ENCODE measurements around the gene ZNF316.

ZNF316 gene

GRCh38 chr7:6648066-6648814, 11.1 kb downstream of the ZNF316 start:
- TF ChIP-seq ZNF274 (IDR thresholded peaks at IDR 0.05; ENCODE audit: low read depth, low read length) = no peak
- H3K4me3 ChIP-seq (ENCODE audit: low read length) = no peak overlapping the region

GRCh38 chr7:6648815-6649104, 11.6 kb downstream of the ZNF316 start:
- no peak overlapping the region for H3K4me3 ChIP-seq (ENCODE audit: low read length)
- no peak for TF ChIP-seq ZNF274 (IDR thresholded peaks at IDR 0.05; ENCODE audit: low read depth, low read length)

DNA sequence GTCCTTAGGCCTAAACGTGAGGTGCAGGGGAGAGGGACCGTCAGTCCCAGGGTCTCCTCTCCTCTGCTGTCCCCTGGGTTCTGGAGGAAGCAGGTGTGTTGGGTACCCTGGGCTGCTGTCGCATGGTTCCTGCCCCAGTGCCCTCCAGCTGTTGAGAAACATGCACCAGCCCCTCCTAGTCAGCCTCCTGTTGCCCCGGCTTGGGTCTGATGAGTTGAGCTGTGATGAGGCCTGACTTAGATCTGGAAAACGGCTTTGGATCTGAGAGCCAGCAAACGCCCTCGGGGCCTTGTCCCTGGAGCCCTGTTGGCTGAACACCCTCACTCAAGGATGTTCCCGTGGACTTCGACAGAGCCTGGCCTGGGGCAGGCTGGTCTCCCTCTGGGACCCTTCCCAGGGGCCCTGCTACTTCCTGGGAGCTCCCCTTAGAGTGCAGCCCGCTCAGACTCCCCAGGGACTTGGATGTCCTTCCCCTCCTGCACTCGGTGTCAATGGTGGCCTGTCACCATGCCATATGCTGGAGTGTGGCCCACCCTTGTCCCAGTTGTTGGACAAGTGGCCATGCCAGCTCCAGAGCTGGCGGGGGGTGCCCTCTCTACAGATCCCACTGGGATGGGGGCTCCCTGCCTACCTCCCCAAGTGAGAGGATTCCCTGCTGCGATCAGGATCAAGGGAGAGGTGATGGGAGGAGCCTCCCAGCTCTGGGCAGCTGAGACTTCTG, 12.3 kb downstream of the ZNF316 start:
- H3K4me3 ChIP-seq (ENCODE audit: low read length) = no peak overlapping the region
- TF ChIP-seq ZNF274 (IDR thresholded peaks at IDR 0.05; ENCODE audit: low read depth, low read length) = no peak

- no peak overlapping the region for H3K4me3 ChIP-seq (ENCODE audit: low read length)
- TF ChIP-seq ZNF274 (IDR thresholded peaks at IDR 0.05; ENCODE audit: low read depth, low read length) = no peak
These were observed 13.0 kb downstream of the ZNF316 start for GRCh38 chr7:6650086-6650485.

DNA sequence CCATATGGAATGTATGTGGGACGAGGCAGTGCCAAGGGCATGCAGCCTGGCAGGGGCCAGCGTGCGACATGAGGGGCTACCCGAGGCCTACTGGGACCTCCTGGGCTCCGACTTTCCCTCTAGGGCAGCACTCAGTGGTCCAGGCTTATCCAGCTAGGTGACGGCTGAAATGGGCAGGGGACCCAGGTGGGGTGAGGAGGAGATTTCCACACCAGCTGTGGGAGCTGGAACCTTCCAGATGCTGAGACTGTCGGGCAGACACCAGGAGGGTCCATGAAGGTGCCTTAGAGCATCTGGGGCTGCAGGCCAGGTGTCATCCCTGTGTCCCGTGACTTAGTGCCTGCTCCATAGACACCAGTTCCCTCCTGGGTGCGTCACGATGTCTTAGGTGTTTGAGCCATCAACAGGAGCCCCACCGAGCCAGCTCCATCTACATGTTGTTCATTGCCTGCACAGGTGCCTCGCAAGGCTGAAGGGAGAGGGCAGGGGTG, 13.4 kb downstream of the ZNF316 start:
- no peak for TF ChIP-seq ZNF274 (IDR thresholded peaks at IDR 0.05; ENCODE audit: low read depth, low read length)
- H3K4me3 ChIP-seq (ENCODE audit: low read length) = no peak overlapping the region

DNA sequence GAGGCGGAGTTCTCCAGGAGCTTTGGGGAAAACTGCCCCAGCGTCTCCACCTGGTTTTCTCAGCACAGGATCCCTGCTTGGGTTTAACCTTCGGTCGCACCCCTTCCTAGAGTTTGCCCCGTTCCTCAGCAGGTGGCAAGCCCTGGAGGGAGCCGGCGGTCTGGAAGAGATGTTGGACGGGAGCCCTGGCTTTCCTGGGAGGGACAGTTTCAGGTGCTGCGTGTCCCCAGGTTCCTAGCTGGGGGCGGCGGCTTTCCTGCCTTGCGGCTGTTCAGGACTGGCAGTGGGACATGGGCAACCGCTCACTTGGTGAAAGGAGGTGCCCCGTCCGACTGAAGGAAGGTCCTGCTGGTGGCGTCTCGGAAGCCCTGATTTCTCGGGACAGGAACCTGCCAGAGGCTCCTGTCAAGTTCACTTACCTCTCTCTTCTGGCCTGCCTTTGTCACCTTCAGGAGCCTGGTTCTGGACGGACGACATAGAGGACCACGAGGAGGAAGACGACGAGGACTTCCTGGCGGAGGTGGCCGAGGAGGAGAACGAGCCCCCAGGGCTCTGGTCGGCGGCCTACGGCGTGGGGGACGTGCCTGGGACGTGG, 14.8 kb downstream of the ZNF316 start:
- TF ChIP-seq ZNF274 (IDR thresholded peaks at IDR 0.05; ENCODE audit: low read depth, low read length) = no peak
- no peak overlapping the region for H3K4me3 ChIP-seq (ENCODE audit: low read length)

- no peak for TF ChIP-seq ZNF274 (IDR thresholded peaks at IDR 0.05; ENCODE audit: low read depth, low read length)
- no peak overlapping the region for H3K4me3 ChIP-seq (ENCODE audit: low read length)
These were observed 15.4 kb downstream of the ZNF316 start for GRCh38 chr7:6652446-6653011.

DNA sequence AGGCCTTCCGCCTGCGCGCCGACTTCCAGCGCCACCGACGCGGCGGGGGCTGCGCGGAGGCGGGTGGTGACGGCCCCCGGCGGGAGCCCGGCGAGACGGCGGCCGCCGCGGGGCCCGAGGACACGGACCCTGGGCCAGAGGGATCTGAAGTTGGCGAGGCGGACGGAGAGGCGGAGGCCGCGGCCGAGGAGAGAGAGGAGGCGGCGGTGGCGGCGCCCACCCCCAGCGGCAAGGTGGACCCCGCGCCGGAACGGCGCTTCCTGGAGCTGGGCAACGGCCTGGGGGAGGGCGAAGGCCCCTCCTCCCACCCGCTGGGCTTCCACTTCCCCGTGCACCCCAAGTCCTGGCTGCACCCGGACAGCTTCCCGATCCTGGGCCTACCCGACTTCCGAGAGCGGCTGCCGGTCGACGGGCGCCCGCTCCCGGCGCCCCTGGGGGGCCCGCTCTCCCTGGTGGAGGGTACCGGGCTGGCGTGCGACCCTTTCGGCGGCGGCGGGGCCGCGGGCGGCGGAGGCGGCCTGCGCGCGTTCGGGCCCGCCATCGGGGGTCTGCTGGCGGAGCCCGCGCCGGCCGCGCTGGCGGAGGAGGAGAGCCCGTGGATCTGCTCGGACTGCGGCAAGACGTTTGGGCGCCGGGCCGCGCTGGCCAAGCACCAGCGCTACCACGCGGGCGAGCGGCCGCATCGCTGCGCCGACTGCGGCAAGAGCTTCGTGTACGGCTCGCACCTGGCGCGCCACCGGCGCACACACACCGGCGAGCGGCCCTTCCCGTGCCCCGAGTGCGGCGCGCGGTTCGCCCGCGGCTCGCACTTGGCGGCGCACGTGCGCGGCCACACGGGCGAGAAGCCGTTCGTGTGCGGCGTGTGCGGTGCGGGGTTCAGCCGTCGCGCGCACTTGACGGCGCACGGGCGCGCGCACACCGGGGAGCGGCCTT, 16.2 kb downstream of the ZNF316 start:
- no peak overlapping the region for H3K4me3 ChIP-seq (ENCODE audit: low read length)
- no peak for TF ChIP-seq ZNF274 (IDR thresholded peaks at IDR 0.05; ENCODE audit: low read depth, low read length)

DNA sequence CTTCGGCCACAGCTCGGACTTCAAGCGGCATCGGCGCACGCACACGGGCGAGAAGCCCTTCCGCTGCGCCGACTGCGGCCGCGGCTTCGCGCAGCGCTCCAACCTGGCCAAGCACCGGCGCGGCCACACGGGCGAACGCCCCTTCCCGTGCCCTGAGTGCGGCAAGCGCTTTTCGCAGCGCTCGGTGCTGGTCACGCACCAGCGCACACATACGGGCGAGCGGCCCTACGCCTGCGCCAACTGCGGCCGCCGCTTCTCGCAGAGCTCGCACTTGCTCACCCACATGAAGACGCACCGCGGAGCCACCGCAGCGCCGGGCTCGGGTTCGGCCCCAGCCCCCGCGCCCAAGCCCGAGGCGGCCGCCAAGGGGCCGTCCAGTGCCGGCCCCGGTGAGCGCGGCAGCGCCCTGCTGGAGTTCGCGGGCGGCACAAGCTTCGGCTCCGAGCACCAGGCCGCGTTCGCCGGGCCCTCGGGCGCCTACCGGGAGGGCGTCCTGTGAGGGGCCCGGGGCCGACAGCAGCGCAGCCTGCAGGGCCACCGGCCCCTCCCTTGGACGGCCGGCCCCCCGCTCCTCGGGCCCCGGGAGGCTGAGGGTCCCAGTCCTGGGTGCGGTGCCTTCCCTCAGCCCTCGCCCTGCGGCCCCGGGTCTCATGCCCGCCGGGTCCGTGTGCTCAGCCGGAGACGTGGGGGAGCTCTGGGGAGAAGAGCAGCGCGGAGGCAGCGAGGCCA, 17.2 kb downstream of the ZNF316 start:
- H3K4me3 ChIP-seq (ENCODE audit: low read length) = no peak overlapping the region
- TF ChIP-seq ZNF274 (IDR thresholded peaks at IDR 0.05; ENCODE audit: low read depth, low read length) = no peak

DNA sequence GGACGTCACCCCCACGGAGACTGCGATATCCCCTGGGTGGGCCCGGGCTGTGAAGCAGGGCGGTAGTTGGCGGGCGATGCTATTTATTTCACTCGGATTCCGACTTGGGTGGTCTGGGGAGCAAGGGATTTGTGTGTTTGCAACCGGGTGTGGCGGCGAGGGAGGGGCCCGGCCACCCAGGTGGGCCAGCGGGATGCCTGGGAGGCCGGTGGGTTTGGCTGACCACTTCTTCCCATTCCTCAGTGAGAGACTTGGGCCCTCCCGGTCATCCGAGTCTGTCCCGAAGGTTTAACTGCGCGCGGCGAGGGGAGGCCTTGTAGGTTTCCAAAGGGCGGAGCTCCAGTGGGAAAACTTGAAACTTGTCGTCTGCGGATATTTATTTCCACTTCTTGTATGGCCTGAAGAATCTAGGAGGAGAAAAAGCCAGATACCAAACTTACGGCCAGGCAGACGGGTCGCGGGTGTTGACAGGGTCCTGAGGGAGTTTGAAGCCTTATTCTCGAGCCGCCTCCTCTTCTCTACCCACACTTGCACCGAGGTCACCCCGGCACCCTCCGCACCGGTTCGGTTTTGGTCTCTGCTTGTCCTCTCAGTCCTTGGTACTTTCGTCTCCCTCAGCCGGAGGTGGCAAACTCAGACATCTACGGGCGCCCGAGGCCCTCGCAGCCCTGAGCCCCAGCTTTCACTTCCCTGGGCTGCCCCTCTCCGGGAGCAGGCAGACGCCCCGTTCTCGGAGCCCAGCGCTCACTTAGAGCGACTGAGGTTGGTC, 17.9 kb downstream of the ZNF316 start:
- H3K4me3 ChIP-seq (ENCODE audit: low read length) = no peak overlapping the region
- TF ChIP-seq ZNF274 (IDR thresholded peaks at IDR 0.05; ENCODE audit: low read depth, low read length) = no peak

DNA sequence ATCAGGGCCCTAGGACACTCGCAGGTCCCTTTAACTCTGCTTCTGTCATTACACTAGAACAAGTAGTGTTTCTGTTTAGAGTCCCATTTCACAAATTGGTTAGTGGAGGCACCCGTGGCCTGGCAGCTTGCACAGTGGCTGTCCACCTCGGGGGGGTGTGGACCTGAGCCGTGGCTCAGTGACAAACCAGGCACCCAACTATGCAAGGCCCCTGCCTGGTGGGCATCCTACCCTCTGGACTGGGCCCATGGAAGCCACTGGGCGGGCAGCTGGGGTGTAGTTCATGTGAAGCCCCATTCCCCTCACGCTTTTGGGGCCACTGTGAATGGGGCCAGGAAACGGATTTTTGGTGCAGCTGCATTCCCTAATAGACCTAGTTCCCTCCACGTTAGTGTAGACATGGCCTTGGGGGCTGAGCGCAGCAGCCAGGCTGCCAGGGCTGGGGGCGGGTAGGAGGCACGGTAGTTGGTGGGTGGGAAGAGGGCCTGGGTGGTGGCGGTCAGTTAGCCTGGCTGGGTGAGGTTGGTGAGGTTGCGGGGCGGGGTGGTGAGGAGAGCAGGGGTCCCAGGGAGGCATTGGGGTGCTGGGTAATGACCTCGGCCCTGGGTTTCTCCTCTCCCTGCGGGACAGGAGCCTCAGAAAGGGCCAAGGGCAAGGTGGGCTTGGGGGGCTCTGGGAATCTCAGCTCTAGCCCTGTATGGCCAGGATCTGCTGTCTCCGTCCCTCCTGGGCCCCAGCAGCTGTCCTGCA, 18.7 kb downstream of the ZNF316 start:
- TF ChIP-seq ZNF274 (IDR thresholded peaks at IDR 0.05; ENCODE audit: low read depth, low read length) = no peak
- no peak overlapping the region for H3K4me3 ChIP-seq (ENCODE audit: low read length)

DNA sequence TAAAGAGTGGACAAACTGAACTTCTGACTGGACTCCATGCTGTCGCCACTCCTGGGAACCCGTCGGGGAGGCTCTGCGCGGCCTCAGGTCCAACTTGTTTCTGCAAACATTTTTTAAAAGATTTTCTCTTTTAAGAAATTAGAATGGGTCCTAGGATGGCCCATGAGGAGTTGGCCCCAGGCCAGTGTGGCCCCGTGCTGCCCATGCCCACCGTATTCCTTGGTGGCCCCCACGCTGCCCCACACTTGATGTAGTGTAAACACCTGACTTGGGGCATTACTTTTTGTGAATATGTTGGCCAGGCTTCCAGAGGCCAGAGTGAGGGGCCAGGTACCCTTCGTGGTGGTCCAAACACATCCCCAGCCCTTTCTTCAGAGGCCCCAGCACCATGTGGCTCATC, 19.3 kb downstream of the ZNF316 start:
- H3K4me3 ChIP-seq (ENCODE audit: low read length) = no peak overlapping the region

More for the DNA sequence above, 19.3 kb downstream of the ZNF316 start:
- TF ChIP-seq ZNF274 (IDR thresholded peaks at IDR 0.05; ENCODE audit: low read depth, low read length) = no peak
